HL-60/S4 (cell line): ENCODE measurements around the gene RAD18.

Experiments
- in situ Hi-C: fragments of 300-500 bp; cut with MboI; formaldehyde crosslinking; loops from 2 replicates; pipeline ENCODE4 v1.14.3; 2022; ENCODE audit warnings: low sequenced_read_pairs

RAD18 gene

GRCh38 chr3:8985876-8986275 is 22.6 kb upstream of the RAD18 start:
- in situ Hi-C loops, result no loop called here

- in situ Hi-C loops, result no loop called here
These were observed 22.1 kb upstream of the RAD18 start for GRCh38 chr3:8985411-8985831.

GRCh38 chr3:8984526-8984925 is 21.3 kb upstream of the RAD18 start:
- in situ Hi-C loops, result no loop called here

- in situ Hi-C loops, result no loop called here
These were observed 20.8 kb upstream of the RAD18 start for GRCh38 chr3:8984081-8984480.

GRCh38 chr3:8983591-8983990 is 20.3 kb upstream of the RAD18 start:
- in situ Hi-C loops, result no loop called here

GRCh38 chr3:8983026-8983425 is 19.8 kb upstream of the RAD18 start:
- in situ Hi-C loops, result no loop called here

GRCh38 chr3:8982509-8982908 is 19.2 kb upstream of the RAD18 start:
- in situ Hi-C loops, result no loop called here

GRCh38 chr3:8981700-8982099 is 18.4 kb upstream of the RAD18 start:
- in situ Hi-C loops, result no loop called here

GRCh38 chr3:8981296-8981695 is 18.0 kb upstream of the RAD18 start:
- in situ Hi-C loops, result no loop called here

- in situ Hi-C loops, result no loop called here
These were observed 17.5 kb upstream of the RAD18 start for GRCh38 chr3:8980756-8981257.

GRCh38 chr3:8979262-8979661 is 16.0 kb upstream of the RAD18 start:
- in situ Hi-C loops, result no loop called here

GRCh38 chr3:8978551-8978950 is 15.3 kb upstream of the RAD18 start:
- in situ Hi-C loops, result no loop called here

- in situ Hi-C loops, result no loop called here
These were observed 13.4 kb upstream of the RAD18 start for GRCh38 chr3:8976540-8977182.

GRCh38 chr3:8975081-8976020 is 12.1 kb upstream of the RAD18 start:
- in situ Hi-C loops, result no loop called here

- in situ Hi-C loops, result loop anchor here (5.0 kb wide), 1 partner anchor 333 kb away; no protein-coding TSS in a partner anchor
These were observed 11.2 kb upstream of the RAD18 start for GRCh38 chr3:8974458-8974857.

- in situ Hi-C loops, result loop anchor here (5.0 kb wide), 1 partner anchor 335 kb away; no protein-coding TSS in a partner anchor
These were observed 9.4 kb upstream of the RAD18 start for GRCh38 chr3:8972639-8973038.

GRCh38 chr3:8970971-8971589 is 7.8 kb upstream of the RAD18 start:
- in situ Hi-C loops, result loop anchor here (5.0 kb wide), 1 partner anchor 336 kb away; no protein-coding TSS in a partner anchor

GRCh38 chr3:8969241-8969640 is 6.0 kb upstream of the RAD18 start:
- in situ Hi-C loops, result no loop called here

GRCh38 chr3:8968375-8968882 is 5.2 kb upstream of the RAD18 start:
- in situ Hi-C loops, result no loop called here

- in situ Hi-C loops, result no loop called here
These were observed 4.3 kb upstream of the RAD18 start for GRCh38 chr3:8967553-8967952.

GRCh38 chr3:8966820-8967348 is 3.6 kb upstream of the RAD18 start:
- in situ Hi-C loops, result no loop called here
